Tibial artery (tissue), 4 donors: ENCODE results near the gene PLCH2.

Experiments
- DNase-seq, 2 donors: peaks; one replicate each; pipeline ENCODE4 v3.0.0-alpha.2; 2019
- H3K27ac ChIP-seq, 2 donors: fragments of 200-600 bp; sonication (generic) in 1 of 2; 1 replicate in 1 of 2; 2 replicates in 1 of 2; pipeline ENCODE4 v1.5.1; 2018 to 2019; ENCODE audit warnings: mild to moderate bottlenecking in 1 of 2
- H3K27me3 ChIP-seq, 2 donors: fragments of 200-600 bp; sonication (generic) in 1 of 2; one replicate each; pipeline versions ENCODE4 v1.5.1 to v1.6.0; 2016 to 2019
- H3K36me3 ChIP-seq, 3 donors: fragments of 200-600 bp; sonication (generic) in 2 of 3; one replicate each; pipeline ENCODE4 v1.5.1; 2016 to 2019; ENCODE audit warnings: mild to moderate bottlenecking in 2 of 3
- H3K4me1 ChIP-seq, 4 donors: fragments of 200-600 bp; sonication (generic) in 2 of 4; 1 replicate in 3 of 4; 2 replicates in 1 of 4; pipeline ENCODE4 v1.5.1; 2016 to 2019
- H3K4me3 ChIP-seq, 2 donors: fragments of 200-600 bp; sonication (generic) in 1 of 2; 1 replicate in 1 of 2; 2 replicates in 1 of 2; pipeline ENCODE4 v1.5.1; 2018 to 2019; ENCODE audit warnings: mild to moderate bottlenecking in 2 of 2
- H3K9me3 ChIP-seq, 3 donors: fragments of 200-600 bp; sonication (generic) in 1 of 3; one replicate each; pipeline ENCODE4 v1.5.1; 2016 to 2019
- intact Hi-C: fragments of 100-400 bp; cut with DNase I; formaldehyde crosslinking; loops from one replicate; pipeline ENCODE4 v1.15.0; 2023; ENCODE audit warnings: low total_unique reads
- TF ChIP-seq, protein P1 (sequence below), 2 experiments: fragments of 200-600 bp in 1 of 2; fragments of 450-650 bp in 1 of 2; IDR thresholded peaks; one replicate each; pipeline ENCODE4 v1.5.1; 2017 to 2019; ENCODE audit warnings: antibody characterized with exemption in 2 of 2, mild to moderate bottlenecking in 1 of 2, moderate library complexity in 1 of 2

PLCH2 gene

GRCh38 chr1:2466958-2467554, 9.0 kb upstream of the PLCH2 start:
- no peaks in the 10 kb centered on the region for H3K4me1 ChIP-seq
- no peak overlapping the region for H3K27ac ChIP-seq
- H3K9me3 ChIP-seq: no peaks in the 10 kb centered on the region
- TF ChIP-seq, protein P1, sequence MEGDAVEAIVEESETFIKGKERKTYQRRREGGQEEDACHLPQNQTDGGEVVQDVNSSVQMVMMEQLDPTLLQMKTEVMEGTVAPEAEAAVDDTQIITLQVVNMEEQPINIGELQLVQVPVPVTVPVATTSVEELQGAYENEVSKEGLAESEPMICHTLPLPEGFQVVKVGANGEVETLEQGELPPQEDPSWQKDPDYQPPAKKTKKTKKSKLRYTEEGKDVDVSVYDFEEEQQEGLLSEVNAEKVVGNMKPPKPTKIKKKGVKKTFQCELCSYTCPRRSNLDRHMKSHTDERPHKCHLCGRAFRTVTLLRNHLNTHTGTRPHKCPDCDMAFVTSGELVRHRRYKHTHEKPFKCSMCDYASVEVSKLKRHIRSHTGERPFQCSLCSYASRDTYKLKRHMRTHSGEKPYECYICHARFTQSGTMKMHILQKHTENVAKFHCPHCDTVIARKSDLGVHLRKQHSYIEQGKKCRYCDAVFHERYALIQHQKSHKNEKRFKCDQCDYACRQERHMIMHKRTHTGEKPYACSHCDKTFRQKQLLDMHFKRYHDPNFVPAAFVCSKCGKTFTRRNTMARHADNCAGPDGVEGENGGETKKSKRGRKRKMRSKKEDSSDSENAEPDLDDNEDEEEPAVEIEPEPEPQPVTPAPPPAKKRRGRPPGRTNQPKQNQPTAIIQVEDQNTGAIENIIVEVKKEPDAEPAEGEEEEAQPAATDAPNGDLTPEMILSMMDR (IDR thresholded peaks at IDR 0.05): no peak
- no peak for DNase-seq
- peaks cover 0 to 99% of the 10 kb centered on the region in 2 donors for H3K27me3 ChIP-seq
- H3K36me3 ChIP-seq: no peaks in the 10 kb centered on the region
- intact Hi-C loops: no loop called here
- H3K4me3 ChIP-seq: no peak overlapping the region

DNA sequence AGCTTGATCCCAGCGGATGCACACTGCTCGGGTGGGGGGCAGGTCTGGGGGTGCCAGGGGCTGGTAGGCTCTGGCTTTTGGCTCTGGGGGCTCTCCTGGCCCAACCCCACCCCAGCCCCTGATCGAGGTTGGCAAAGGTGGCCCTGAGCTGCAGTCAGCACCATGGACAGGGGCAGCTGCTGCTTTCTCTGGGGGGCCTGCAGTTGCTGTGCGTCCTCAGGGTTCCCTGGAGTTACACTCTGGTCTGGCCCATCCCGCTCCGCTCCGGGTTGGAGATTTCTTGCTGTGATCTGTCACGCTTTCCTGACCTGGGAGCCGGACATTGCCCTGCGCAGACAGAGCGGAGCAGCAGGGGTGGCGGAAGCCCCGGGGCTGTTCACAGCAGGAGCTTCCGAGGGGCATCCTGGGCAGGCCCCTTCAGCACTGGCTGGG, 8.0 kb upstream of the PLCH2 start:
- Histone ChIP-seq H3K9me3 (no peaks in the 10 kb centered on the region), H3K27ac (no peak overlapping the region), H3K27me3 (peaks cover 0 to 100% of the 10 kb centered on the region in 2 donors), H3K36me3 (no peaks in the 10 kb centered on the region), H3K4me1 (no peaks in the 10 kb centered on the region), H3K4me3 (no peak overlapping the region)
- TF ChIP-seq, protein P1 (IDR thresholded peaks at IDR 0.05): no peak
- intact Hi-C loops: no loop called here
- DNase-seq: no peak

DNA sequence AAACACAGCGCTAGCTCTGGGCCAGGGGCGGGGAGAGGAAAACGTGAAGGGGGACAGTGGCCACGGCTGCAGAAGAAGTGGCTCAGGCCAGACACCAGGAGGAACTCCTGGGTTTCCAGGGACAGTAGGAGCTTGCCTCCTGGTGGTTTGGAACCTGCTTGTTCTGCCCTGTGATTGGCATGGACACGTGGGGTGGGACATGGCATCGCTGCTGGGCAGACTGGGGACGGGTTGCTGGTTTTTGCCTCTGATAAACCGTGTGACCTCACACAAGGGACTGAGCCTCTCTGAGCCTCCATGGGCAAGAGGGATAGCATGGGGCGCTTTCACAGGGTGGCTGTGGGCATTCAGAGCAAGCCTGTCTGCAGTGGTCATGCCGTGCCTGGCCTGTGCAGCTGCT, 7.5 kb upstream of the PLCH2 start:
- Histone ChIP-seq H3K36me3 (no peaks in the 10 kb centered on the region), H3K9me3 (no peaks in the 10 kb centered on the region), H3K4me1 (no peaks in the 10 kb centered on the region), H3K27ac (no peak overlapping the region), H3K4me3 (no peak overlapping the region), H3K27me3 (peaks cover 0 to 100% of the 10 kb centered on the region in 2 donors)
- TF ChIP-seq, protein P1 (IDR thresholded peaks at IDR 0.05): no peak
- no peak for DNase-seq
- intact Hi-C loops: no loop called here

- intact Hi-C loops: no loop called here
- Histone ChIP-seq H3K4me1 (no peaks in the 10 kb centered on the region), H3K36me3 (no peaks in the 10 kb centered on the region), H3K27me3 (peaks cover 0 to 100% of the 10 kb centered on the region in 2 donors), H3K9me3 (no peaks in the 10 kb centered on the region), H3K27ac (no peak overlapping the region), H3K4me3 (no peak overlapping the region)
- no peak for DNase-seq
- TF ChIP-seq, protein P1 (IDR thresholded peaks at IDR 0.05): no peak
Measured at GRCh38 chr1:2469103-2469940, 6.8 kb upstream of the PLCH2 start.

- intact Hi-C loops: loop anchor here (10.0 kb wide), 1 partner anchor 774 kb away; no protein-coding TSS in a partner anchor
Measured at GRCh38 chr1:2470290-2471158, 5.6 kb upstream of the PLCH2 start.

More at GRCh38 chr1:2470290-2471158, 5.6 kb upstream of the PLCH2 start:
- Histone ChIP-seq H3K27me3 (peaks cover 0 to 100% of the 10 kb centered on the region in 2 donors), H3K27ac (no peak overlapping the region), H3K4me3 (no peak overlapping the region), H3K4me1 (peaks cover 0 to 10% (median 0%) of the 10 kb centered on the region in 4 donors), H3K36me3 (no peaks in the 10 kb centered on the region), H3K9me3 (no peaks in the 10 kb centered on the region)
- TF ChIP-seq, protein P1 (IDR thresholded peaks at IDR 0.05): no peak
- no peak for DNase-seq
